HG03108 (cell line): Measurements from ENCODE around the gene ZNF74.
A peak's percentile ranks its signal among the peaks of the same experiment; 100 is the strongest.

Source experiments
- ATAC-seq: cut with Tn5 transposase; IDR thresholded peaks from one replicate; pipeline ENCODE4 v1.9.1; 2021; ENCODE audit warnings: moderate library complexity; ENCODE audit not compliant: unreplicated experiment

The ZNF74 gene

GRCh38 chr22:20418211-20418788 is 24.3 kb downstream of the ZNF74 start:
- ATAC-seq: no peak

GRCh38 chr22:20419664-20419951 is 25.7 kb downstream of the ZNF74 start:
- ATAC-seq: no peak

- ATAC-seq: no peak
These were observed 26.3 kb downstream of the ZNF74 start for GRCh38 chr22:20420157-20420842.

- no peak for ATAC-seq
These were observed 27.5 kb downstream of the ZNF74 start for GRCh38 chr22:20421507-20421874.

- no peak for ATAC-seq
These were observed 28.5 kb downstream of the ZNF74 start for GRCh38 chr22:20422271-20423007.

- no peak for ATAC-seq
These were observed 29.3 kb downstream of the ZNF74 start for GRCh38 chr22:20423008-20423905.

- no peak for ATAC-seq
These were observed 30.1 kb downstream of the ZNF74 start for GRCh38 chr22:20423906-20424551.

- ATAC-seq: no peak
These were observed 30.6 kb downstream of the ZNF74 start for GRCh38 chr22:20424568-20424931.

GRCh38 chr22:20424932-20425565 is 31.1 kb downstream of the ZNF74 start:
- no peak for ATAC-seq

- ATAC-seq: no peak
These were observed 31.8 kb downstream of the ZNF74 start for GRCh38 chr22:20425566-20426258.

GRCh38 chr22:20426259-20426615 is 32.3 kb downstream of the ZNF74 start:
- no peak for ATAC-seq

GRCh38 chr22:20427104-20427944 is 33.4 kb downstream of the ZNF74 start:
- no peak for ATAC-seq

- no peak for ATAC-seq
These were observed 34.0 kb downstream of the ZNF74 start for GRCh38 chr22:20427945-20428417.

- no peak for ATAC-seq
These were observed 34.7 kb downstream of the ZNF74 start for GRCh38 chr22:20428496-20429253.

GRCh38 chr22:20429254-20430100 is 35.5 kb downstream of the ZNF74 start:
- peak; percentile 70 for ATAC-seq

- ATAC-seq: no peak
These were observed 36.3 kb downstream of the ZNF74 start for GRCh38 chr22:20430101-20430719.
